ENCODE data around the gene CHRNA10.
"Not testable (repeated sequence)": the region's sequence is repeated elsewhere in the genome, so short reads cannot be mapped to it uniquely, and the experiment has no call there.

Gene CHRNA10

DNA sequence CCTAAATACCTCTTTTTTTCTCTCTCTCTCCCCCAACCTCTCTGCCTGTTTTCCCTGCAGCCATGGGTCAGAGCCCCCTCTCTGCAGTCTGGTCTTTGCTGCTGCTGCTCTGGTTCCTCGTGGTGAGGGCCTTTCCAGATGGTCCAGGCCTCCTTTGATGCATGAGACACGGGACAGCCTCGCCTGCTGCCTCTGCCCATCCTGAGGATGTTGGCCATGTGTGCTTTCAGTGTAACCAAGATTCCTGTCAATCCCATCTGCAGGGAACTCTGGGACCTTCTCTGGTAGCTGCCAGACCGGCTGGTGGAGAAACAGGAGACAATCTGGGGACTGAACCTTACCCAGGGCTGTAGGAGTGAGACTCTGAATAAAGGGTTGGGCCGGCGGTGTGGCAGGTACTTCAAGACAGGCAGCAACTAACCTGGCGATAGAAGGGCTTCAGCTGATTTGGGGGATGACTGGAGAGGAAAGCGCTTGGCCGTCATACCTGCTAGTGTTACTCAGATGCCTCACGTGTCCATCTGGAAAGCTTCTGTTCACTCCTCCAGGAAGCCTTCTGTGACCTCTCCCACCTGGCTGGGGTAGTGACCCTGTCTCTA, 7.1 kb downstream of the CHRNA10 start:
- DNase-seq, result no peak

DNA sequence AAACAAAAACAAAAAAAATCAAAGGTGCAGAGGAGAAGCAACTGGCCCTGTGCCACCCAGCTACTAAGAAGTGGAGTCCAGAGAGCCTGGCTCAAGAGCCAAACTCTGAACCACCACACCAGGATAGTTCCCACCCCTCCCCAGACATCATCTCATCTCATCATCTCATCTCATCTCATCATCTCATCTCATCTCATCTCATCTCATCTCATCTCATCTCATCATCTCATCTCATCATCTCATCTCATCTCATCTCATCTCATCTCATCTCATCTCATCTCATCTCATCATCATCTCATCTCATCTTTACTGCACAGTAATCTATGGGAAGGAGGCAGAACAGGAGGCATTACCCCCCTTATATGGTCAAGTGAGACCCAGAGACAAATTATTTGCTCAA, 8.3 kb downstream of the CHRNA10 start:
- no peak for DNase-seq

DNA sequence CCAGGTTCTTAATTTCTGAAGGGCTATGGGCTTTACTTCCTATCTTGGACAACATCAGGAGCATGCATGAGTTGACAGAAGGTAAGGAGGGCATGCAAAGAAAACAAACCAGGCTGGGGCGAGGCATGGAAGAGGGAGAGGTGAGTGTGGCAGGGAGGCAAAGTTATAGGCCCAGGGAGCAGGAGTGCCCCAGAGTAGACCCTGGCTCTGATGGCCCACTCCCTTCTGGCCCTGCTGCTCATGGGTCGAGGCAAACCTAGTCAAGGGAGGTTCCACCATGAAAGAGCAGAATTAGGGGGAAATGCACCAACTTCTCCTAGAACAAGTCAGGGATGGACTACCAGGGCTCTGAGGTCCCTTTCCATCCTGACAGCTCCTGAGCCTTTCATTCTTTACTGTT, 10.2 kb downstream of the CHRNA10 start:
- DNase-seq, result no peak

DNA sequence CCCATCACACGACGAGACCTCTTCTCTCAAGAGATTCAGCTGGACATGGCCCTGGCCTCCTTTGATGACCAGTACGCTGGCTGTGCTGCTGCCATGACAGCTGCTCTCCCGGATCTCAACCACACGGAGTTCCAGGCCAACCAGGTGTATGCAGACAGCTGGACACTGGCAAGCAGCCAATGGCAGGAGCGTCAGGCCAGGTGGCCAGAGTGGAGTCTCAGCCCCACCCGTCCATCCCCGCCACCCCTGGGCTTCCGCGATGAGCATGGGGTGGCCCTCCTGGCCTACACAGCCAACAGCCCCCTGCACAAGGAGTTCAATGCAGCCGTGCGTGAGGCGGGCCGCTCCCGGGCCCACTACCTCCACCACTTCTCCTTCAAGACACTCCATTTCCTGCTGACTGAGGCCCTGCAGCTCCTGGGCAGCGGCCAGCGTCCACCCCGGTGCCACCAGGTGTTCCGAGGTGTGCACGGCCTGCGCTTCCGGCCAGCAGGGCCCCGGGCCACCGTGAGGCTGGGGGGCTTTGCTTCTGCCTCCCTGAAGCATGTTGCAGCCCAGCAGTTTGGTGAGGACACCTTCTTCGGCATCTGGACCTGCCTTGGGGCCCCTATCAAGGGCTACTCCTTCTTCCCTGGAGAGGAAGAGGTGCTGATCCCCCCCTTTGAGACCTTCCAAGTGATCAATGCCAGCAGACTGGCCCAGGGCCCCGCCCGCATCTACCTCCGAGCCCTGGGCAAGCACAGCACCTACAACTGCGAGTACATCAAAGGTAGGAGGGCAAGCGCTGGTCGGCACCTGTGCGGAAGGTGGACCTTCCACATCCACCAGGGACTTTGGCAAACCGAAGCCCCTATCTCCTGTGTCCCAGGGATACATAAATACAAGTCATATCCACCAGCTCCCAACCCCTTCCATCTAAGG, 11.3 kb downstream of the CHRNA10 start:
- DNase-seq, result no peak

DNA sequence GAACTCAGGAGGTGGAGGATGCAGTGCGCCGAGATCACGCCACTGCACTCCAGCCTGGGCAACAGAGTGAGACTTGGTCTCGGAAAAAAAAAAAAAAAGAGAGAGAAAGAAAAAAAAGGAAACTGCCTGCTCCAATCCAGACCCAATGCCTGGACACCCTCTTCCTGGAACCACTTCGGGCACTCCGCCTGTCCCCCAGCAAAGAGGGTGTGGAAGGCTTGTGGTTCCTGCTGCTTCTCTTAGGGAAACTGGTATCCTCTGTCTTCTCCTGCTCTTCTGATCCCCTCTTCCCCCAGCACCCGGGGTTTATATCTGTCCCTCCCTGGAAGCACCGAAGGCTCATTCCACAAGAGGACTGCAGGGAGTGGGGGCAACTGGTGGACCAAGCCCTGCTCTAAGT, 12.9 kb downstream of the CHRNA10 start:
- DNase-seq, result no peak

DNA sequence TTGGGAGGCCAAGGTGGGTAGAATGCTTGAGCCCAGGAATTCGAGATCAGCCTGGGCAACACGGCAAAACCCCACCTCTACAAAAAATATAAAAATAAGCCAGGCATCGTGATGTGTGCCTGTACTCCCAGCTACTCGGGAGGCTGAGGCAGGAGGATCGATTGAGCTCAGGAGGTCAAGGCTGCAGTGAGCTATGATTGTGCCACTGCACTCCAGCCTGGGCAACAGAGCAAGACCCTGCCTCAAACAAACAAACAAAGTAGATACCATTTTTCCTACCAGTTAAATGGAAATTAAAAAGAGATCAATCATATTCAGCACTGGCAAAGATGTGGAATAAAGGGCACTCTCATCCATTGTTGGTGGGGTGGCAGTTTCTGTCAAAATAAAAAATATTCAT, 13.9 kb downstream of the CHRNA10 start:
- DNase-seq, result not testable (repeated sequence)

DNA sequence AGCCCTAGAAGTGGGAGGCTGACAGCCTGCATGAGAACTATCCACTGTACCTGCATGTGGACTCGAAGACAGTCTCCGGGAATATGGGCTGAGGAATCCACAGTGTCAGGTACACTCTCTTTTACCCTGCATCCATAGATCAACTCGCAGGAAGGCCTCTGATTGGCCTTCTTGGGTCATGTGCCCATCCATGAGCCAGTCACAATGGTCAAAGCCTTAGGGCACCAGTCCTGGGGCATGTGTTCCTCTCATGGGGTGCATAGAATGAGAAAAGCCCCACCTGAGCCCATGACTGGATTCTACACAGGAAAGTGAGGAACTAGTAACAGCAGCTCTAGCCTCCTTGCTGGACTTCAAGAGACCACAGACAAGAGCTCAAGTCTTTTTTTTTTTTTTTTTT, 15.6 kb downstream of the CHRNA10 start:
- no peak for DNase-seq

DNA sequence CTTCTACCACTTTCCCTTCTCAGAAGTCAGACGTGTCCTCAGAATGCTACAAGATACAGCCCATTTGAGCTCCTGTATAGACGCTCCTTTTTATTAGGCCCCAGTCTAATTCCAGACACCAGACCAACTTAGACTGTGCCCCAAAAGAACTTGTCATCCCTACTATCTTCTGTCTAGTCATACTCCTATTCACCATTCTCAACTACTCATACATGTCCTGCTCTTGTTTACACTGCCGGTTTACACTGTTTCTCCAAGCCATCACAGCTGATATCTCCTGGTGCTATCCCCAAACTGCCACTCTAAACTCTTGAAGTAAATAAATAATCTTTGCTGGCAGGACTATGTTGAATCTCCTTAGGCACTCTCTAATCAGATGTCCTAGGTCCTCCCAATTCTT, 18.7 kb downstream of the CHRNA10 start:
- DNase-seq, result not testable (repeated sequence)

DNA sequence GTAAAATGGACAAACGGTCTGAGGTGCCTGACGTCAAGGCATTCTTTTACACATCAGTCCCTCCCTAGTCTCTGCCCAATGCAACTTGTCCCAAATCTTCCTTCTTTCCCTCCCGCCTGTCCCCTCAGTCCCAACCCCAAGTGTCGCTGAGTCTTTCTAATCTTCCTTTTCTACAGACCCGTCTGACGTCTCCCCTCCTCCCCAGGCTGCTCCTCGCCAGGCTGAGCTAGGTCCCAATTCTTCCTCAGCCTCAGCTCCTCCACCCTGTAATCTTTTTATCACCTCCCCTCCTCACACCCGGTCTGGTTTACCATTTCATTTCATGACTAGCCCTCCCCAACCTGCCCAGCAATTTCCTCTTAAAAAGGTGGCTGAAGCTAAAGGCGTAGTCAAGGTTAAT, 21.8 kb downstream of the CHRNA10 start:
- DNase-seq, result not testable (repeated sequence)

DNA sequence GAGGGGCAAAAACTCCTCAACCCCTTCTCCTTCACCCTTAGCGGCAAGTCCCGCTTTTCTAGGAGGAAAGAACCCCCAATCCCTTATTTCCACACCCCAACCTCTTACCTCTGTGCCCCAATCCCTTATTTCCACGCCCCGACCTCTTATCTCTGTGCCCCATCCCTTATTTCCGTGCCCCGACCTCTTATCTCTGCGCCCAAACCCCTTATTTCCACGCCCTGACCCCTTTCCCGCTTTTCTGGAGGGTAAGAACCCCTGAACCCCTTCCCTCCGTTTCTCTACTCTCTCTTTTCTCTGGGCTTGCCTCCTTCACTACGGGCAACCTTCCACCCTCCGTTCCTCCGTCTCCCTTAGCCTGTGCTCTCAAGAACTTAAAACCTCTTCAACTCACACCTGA, 22.3 kb downstream of the CHRNA10 start:
- not testable (repeated sequence) for DNase-seq

DNA sequence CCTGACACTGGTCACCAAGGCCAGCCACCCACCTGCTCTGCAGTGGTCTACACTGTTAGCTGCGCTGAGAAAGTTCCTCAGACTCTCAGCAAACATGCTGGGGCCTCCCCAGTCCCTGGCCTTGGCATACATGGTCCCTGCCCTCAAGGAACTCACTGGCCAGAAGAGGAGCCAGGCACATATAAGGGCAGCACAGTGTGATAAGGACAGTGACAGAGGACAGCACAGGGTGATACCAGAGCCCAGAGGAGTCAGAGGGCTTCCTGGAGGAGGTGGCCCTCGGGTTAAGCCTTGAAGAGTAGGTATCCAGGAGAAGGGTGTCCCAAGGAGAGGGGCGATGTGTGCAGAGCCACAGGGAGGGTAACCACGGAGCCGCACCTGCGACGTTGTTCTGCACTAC, 25.6 kb downstream of the CHRNA10 start:
- DNase-seq, result no peak

DNA sequence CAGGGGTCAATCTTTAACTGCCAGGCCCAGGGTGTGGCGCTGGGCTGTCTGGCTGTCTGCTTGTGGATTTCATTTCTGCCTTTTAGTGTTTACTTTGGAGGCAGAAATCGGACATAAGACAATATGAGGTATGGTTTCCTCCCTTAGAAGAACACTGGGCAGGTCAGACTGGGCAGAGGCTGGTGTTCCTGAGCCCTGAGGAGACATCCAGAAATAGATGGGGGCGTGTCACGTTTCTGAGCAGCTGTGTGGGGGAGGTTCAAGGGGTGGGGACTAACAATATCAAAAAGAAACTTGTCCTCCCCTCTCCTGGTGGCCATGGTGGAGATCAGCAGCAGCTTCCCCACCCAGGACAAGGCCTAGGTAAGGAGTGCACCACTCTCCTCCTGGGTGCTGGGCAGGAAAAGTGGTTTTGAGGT, 26.4 kb downstream of the CHRNA10 start, which contains the start of gene ART1:
Gene ART1 (plus strand): TSS at position 312 of the 419 bp plus-strand sequence. CDS start 14,086 bp downstream, outside the sequence.
- DNase-seq, result no peak

DNA sequence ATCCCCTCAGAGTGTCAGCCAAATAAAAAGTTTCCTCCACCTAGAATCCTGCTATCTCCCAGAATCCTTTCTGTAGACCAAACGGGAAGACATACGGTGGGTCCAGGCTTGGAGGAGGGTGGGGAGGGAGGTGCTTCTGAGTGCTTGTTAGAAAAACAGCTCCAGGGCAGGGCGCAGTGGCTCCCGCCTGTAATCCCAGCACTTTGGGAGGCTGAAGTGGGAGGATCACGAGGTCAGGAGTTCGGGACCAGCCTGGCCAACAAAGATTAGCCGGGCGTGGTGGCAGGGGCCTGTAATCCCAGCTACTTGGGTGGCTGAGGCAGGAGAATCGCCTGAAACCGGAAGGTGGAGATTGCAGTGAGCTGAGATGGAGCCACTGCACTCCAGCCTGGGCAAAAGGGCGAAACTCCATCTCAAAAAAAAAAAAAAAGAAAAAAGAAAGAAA, 28.1 kb downstream of the CHRNA10 start:
- DNase-seq, result not testable (repeated sequence)

DNA sequence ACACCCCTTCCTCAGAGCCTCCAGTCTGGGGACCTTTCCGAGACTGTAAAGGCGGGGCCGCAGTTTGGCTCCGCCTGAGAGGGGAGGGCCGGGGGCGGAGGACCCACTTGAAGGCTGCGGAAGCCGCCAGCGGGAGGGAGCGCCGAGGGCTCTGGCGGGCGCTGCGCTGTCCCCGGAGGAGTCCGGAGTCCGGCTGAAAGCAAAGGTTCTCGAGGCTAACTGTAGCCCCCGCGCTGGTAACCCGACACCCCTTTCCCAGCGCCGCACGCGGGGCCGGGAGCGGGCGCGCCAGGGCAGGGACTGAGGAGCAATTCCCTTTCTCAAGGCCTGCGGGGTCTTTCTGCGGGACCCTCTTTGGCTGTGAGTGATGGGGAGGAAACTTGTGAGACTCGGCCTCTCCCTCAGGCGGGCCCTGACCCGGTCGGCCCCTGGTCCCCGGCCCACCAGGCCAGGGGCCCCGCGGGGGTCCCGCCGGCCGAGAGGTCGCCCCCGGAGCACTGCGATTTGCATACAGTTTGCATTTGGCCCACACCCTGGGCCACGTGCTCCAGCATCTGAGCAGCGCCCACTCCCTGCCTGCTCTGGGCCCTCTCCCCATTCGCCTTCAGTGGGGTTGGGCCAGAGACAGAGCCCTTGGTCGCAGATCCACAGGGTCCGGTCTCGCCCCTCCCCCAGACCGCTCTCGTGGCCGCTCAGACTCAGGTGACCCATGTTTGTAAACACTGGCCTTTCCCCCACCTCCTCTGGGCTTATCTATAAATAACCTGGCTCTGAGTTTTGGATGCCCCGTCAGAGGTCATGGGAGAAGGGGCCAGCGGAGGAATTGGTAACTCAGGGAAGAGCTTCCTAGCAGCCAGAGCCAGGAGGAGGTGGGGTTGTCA, 28.9 kb downstream of the CHRNA10 start:
- peak; percentile 68 to 76 for DNase-seq

DNA sequence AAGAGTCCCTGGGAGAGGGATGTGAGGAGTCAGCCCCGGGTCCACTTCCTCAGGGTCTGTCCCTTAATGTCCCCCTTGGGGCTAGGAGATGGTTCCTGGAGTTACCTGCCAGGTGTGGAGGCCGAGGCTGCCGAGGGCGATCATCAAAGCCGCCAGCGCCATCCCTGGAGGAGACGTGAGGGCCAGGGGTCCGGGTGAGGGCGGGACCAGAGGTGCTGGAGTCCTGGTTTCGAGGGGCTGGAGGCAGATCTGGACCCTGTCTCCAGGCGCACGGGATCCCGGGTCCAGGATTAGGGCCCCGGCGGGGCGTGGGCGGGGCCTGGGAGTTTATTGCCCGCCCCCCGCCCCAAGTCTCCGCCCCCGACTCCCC, 29.5 kb downstream of the CHRNA10 start, which contains the start of gene ART5:
Gene ART5 (minus strand): TSS at position 292 of the 370 bp plus-strand sequence. CDS start 130 bp downstream, at position 162.
- DNase-seq, result no peak

DNA sequence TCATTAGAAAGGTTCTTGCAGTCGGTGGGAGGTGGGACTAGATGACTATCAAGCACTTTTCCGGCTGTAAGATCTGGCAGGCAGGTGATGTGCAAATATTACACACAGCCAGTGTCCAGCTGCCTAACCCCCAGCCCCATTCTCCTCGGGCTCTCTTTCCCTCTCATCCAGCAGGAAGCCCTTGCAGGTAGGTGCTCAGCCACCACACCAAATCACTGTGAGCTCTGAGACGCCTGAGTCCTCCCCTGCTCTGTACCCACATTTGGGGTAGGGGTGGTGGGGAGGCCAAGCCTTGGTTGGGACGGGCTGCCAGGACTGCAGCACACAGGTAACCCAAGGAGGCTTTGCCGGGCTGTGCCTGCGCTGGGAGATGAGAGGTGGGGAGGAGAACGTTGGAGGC, 30.0 kb downstream of the CHRNA10 start:
- DNase-seq, result no peak

DNA sequence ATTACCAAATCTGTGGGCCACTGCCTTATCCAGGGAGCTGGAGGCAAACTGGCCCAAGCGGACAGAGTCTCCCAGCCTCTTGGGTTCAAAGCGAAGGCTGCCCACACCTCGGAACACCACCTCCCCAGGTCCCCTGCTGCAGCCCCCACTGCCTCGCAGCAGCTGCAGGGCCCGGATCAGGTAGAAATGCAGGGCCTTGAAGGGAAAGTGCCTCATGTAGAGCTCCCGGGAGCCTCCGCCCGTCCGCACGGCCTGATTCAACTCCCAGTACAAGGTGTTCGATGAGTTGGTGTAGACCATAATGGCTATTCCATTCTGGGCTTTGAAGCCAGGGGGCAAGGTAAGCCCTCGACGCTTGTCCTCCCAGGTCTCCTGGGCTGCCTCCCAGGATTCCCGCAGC, 31.3 kb downstream of the CHRNA10 start:
- no peak for DNase-seq

DNA sequence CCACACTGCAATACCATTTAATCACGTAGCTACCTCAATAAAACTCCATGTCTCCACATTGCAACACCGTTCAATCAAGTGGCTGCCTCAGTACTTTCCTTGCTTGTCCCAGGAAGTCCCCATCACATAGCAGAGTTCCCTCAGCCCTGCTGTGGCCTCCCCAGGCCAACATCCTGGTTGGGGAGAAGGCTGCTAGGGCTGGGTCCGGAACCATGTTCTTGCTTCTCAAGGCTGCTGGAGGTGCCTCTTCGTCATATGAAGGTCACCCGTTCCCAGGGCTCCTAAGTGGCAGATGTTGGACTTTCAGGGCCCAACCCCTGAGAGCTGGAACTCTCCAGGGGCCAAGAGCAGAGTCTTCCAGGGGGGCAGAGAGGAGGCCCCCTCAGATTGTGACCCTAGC, 32.7 kb downstream of the CHRNA10 start:
- DNase-seq, result no peak

DNA sequence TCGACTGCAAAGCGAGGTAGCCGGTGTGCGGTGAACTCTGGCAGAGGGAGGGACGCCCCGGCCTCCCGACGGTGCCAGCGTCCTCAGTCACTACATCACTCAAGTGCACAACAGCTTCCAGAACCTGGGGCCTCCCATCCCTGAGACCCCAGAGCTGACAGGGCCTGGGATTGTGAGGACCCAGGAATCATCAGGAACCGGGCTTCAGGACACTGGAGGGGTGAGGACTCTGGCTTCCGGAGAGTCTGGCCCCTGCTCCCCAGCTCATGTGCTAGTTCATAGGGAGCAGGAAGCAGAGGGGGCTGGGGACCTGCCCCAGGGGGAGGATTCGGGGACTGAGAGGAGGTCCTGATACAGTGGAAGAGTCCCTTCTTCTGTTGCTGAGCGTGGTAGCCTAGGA, 34.0 kb downstream of the CHRNA10 start:
- DNase-seq, result no peak

DNA sequence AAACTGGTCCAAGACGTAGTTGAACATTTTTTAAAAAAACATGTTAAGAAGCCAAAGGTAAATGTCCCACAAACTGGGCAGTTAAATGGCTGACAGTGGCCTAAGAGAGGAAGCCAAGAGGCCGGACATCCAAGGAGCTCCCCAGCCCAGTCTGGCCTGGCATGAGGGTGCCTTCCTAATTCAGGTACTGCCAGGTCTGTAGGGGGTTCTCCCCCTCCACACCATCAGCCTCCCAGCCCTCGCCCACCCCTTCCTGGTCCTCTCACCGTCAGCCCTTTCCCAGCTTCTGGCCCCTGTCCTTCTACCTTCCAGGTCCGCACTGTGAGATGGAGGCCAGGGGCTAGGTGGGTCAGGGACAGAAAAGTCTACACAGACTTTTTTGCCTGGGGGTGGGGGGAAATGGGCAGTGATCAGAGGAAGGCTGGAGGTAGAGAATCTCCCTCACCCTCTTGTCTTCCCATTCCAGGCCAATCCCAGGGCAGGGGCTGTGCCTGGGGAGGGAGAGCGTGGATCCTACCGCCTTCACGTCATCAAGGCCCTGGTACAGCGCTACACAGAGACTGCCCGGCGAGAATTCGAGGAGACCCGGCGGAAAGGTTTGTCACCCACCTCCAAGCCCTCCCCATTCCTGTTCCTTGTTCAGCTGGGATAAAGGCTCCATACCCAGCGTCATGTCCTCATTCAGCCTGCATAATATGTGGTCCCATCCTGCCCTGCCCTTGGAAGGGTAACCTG, 35.4 kb downstream of the CHRNA10 start:
- no peak for DNase-seq

DNA sequence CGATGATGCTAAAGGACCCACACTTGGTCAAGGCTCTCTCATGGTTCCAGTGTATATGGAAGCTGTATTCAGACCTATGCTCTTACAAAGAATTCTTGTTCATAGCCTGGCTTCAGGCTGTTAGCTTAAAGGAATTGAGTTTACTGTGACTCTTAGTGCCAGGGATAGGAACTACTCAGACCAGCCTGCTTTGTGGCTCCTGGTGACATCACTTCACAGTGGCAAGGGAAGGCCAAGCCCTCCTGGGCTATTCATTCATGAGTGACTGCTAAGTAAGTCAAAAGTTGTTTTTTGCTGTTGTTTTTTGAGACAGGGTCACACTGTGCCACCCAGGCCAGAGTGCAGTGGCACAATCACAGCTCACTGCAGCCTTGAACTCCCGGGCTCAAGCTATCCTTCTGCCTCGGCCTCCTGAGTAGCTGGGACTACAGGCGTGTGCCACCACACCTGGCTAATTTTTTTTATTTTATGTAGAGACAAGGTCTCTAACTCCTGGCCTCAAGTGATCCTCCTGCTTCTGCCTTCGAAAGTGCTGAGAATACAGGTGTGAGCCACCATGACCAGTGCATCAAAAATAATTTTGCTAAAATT, 39.0 kb downstream of the CHRNA10 start:
- no peak for DNase-seq

DNA sequence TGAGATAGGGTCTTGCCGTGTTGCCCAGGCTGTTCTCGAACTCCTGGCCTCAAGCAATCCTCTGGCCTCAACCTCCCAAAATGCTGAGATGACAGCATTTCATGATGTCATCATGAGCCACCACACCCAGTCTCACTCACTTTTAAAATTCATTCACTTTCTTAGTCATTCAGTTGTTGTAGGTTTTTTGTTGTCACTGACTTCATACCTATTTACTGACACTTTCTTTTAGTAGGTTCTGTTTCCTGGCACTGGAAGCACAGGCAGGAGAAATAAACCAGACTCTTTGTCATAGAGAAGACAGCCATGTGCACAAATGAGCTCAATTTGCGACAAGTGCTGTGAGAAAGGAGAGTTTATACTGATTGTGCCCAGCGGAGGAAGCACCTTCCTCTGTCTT, 39.9 kb downstream of the CHRNA10 start:
- no peak for DNase-seq

Measured in NCI-H2081 (cell line).